ENCODE data around the gene TMEM37.

TMEM37 gene

DNA sequence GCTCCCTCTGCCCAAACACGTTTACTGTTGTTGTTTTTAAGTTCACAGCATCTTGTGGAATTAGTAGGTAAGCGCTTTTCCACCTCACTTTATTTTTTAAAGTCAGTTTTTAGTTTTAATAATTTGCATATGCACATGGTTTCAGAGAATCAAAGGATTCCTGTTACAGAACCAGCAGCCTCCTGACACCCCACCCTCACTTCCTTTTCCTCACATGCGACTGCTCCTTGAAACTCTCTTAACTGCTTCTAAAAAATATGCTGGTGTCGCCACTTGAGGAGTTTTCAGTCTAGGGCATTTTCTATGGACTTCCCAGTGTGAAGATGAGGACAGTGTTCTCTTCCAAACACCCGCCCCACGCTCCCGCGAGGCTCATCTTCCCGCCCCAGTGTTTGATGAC is 14.4 kb downstream of the TMEM37 start:
- DNase-seq (ENCODE audit: low read depth, low spot score): no peak
- H3K4me3 ChIP-seq (ENCODE audit: low read length): no peak overlapping the region

GRCh38 chr2:119448427-119449141 is 16.9 kb downstream of the TMEM37 start:
- no peak for DNase-seq (ENCODE audit: low read depth, low spot score)
- no peak overlapping the region for H3K4me3 ChIP-seq (ENCODE audit: low read length)

DNA sequence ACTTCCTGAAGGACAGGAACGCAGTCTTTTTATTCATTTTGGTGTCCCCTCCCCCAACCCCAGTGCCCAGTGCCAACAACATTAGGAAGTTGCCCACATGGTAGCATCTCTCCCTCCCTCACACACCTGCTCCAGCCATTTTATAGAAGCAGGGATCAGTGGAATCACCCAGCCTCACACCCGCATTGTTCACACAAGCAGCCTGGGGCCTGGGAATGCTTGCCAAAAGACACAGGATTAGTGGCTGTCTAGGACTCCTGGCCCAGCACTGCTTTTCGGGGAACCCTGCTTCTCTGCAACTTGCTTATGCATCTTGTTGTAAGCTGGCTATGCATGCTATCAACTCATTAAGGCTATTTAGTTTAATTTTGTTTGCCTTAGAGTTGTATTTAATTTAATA is 17.9 kb downstream of the TMEM37 start:
- no peak for DNase-seq (ENCODE audit: low read depth, low spot score)
- H3K4me3 ChIP-seq (ENCODE audit: low read length): no peak overlapping the region

DNA sequence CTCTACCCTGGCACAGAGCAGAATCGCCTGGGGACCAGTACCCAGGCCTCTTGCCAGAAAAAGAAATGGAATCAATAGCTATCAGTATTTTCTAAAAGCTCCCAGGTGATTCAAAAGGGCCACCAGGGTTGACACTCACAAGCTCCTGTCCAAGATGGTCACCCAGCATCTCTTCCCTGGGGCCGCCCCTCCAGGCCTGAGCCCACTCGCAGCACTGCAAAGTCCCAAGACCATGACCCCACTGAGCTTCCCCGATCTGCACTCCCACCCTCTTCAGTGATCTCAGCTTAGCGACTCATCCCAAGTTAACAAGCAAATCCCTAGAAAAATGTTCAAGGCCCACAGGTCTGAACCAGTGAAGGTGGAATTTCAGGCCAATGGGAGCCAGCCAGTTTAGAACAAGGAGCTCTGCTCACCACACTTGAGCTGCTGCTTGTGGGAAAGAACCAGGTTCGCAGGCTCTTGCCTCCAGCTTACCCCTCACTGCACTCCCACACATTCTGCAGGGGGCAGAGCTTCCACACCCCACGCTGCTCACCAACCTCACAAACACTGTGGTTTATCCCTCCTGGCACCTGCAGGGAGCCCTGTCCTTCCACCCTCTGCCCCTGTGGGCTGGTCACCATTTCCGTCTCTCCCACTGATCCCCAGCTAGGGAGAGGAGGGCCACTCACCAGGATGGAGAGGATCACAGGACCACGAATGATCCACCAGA is 19.8 kb downstream of the TMEM37 start:
- no peak for DNase-seq (ENCODE audit: low read depth, low spot score)
- H3K4me3 ChIP-seq (ENCODE audit: low read length): no peak overlapping the region

DNA sequence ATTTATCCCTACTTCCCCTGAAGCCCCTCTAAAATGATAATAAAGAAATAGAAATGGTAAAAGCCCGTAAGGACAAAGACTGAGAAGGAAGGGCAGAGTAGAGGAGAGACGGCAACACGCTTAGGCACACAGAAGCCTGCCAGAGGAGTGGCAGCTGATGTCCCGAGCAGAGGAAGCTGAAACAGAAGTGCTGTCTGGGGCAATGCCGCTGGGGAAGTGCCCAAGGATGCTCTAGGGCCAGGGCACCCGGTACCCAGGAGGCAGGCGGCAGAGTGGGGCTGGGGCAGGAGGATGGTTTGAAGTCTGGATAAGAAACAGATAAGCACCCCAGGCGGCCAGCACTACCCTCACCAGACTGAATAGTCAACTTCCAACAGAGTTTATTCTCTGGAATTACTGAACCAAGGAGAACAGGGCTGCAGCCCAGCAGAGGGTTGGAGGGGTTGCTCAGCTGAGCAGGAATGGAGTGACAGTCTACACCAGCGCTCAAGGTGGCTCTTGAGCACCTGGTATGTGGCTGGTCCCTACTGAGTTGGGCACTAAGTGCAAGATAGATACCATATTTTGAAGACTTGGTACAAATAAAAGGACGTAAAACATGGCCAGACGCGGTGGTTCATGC is 22.4 kb downstream of the TMEM37 start:
- H3K4me3 ChIP-seq (ENCODE audit: low read length): no peak overlapping the region
- no peak for DNase-seq (ENCODE audit: low read depth, low spot score)

- H3K4me3 ChIP-seq (ENCODE audit: low read length): no peak overlapping the region
- no peak for DNase-seq (ENCODE audit: low read depth, low spot score)
Measured at GRCh38 chr2:119455066-119455718, 23.5 kb downstream of the TMEM37 start.

DNA sequence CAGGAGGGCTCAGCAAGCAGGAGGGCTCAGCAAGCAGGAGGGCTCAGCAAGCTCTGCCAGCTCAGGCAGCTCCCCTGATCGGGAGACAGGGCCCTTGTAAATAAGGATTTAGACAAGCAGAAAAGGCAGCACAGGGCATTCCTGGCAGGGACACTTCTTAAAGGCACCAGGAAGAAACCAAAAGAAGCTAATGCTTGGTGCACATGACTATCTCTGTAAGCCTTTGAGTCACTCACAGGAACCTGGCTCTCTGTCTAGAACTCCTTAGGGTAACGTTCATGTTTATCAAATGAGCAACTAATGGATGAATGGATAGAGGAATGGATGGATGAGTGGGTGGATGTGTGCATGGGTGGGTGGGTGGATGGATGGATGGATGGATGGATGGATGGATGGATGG is 28.4 kb downstream of the TMEM37 start:
- H3K4me3 ChIP-seq (ENCODE audit: low read length): no peak overlapping the region

GRCh38 chr2:119461811-119462210 is 30.2 kb downstream of the TMEM37 start:
- DNase-seq (ENCODE audit: low read depth, low spot score): no peak
- no peak overlapping the region for H3K4me3 ChIP-seq (ENCODE audit: low read length)

More for the DNA sequence above, 28.4 kb downstream of the TMEM37 start:
- DNase-seq (ENCODE audit: low read depth, low spot score): no peak

DNA sequence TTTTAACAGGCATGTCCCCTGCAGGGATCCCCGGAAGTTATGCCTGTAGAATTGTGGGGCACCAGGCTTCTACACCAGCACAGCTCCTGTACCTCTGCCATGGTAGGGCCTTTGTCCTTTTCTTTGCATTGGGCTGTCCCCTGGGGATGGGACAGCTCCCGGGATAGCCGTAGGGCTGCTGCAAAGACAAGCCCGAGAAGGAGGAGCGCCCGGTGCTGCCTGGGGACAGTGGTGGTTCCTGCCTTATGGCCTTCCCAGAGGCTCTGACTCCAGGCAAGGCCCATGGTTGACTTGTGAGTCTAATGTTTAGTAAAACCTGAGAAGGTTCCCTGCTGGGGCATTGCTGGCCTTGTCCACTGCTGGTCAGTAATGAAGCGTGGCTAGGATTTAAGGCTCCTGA is 30.9 kb downstream of the TMEM37 start:
- no peak for DNase-seq (ENCODE audit: low read depth, low spot score)
- no peak overlapping the region for H3K4me3 ChIP-seq (ENCODE audit: low read length)

DNA sequence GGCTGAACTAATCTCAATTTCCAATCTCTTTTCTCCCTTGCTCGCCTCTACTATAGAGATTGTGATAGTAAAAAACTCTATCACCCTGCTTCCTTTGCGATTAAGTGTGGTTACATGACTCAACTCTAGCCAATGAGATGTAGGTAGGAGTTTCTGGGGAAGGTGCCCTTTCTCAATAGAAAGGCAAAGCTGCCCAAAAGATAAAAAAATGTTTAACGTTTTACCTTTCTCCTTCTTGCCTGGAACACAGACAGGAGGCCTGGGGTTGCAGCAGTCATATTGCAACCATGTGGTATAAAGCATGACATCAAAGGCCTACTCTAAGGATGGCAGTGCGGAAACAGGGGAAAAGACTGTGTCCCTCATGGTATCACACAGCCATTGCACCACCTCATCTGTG is 31.5 kb downstream of the TMEM37 start:
- no peak for DNase-seq (ENCODE audit: low read depth, low spot score)
- H3K4me3 ChIP-seq (ENCODE audit: low read length): no peak overlapping the region

- DNase-seq (ENCODE audit: low read depth, low spot score): no peak
- no peak overlapping the region for H3K4me3 ChIP-seq (ENCODE audit: low read length)
Measured at GRCh38 chr2:119463990-119464389, 32.3 kb downstream of the TMEM37 start.

DNA sequence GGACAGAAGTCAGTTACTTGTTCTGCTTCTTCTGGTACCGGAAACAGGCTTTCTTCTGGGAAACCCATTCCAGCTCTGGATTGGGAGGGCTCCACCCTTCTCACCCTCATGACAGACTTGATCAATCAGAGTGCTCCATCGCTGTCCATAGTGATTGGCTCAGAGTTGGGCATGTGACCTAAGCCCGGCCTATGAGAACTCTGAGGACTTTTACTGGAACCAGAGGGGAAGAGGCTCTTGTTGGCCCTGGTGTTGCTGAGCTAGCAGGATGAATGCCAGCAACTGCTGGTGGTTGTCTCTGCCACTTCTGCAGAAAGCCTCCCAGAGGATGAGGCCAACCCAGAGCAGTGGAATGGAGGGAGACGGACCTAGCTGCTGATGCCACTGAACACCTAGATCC is 33.3 kb downstream of the TMEM37 start:
- DNase-seq (ENCODE audit: low read depth, low spot score): no peak
- no peak overlapping the region for H3K4me3 ChIP-seq (ENCODE audit: low read length)

DNA sequence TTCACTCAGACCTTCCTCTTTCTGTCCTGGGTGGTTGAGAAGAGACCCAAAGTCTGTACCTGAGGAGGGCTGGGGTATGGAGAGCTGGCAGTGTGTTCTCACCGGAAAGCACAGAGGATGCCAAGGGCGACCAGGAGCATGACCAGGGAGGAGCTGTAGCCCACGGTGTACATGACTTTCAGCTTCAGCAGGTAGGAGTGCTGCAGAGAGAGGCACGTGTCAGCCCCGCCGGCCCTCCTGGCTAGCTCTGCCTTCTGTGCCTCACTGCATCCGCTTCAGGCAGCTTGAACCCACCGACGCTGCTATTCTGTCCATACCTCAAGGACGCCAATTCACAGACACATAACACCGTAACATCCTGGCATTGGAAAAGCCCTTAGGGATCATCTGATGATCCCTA is 34.0 kb downstream of the TMEM37 start:
- no peak for DNase-seq (ENCODE audit: low read depth, low spot score)
- H3K4me3 ChIP-seq (ENCODE audit: low read length): no peak overlapping the region

DNA sequence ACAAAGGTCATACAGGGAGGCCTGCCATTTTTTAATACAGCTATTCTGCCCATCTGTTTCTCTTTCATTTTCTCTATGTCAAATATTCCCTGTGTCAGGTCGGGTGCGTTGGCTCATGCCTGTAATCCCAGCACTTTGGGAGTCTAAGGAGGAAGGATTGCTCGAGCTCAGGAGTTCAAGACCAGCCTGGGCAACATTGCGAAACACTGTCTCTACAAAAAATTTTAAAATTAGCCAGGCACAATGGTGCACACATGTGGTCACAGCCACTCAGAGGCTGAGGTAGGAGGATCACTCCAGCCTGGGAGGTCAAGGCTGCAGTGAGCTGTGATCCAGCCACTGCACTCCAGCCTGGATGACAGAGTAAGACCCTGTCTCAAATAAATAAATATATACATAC is 34.7 kb downstream of the TMEM37 start:
- no peak for DNase-seq (ENCODE audit: low read depth, low spot score)
- H3K4me3 ChIP-seq (ENCODE audit: low read length): no peak overlapping the region

- H3K4me3 ChIP-seq (ENCODE audit: low read length): no peak overlapping the region
- DNase-seq (ENCODE audit: low read depth, low spot score): no peak
Measured at GRCh38 chr2:119468154-119468955, 36.7 kb downstream of the TMEM37 start.

DNA sequence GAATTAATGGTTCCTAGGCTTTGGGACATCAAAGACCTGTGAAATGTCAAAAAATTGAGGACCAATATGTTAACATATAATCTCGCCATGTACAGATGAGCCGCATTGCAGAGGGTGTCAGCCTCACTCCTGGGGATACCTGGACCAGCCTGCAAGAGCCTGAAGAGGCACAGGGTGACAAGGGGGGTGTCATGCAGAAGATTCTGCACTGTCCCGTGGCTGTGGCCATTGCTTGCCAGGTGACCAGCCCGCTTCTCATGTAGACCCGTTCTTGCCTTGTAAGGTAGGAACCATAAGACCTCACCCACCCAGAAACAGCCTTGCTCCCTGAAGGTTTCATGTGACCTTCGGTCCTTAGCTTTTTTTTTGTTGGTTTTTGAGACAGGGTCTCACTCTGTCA is 37.5 kb downstream of the TMEM37 start:
- no peak for DNase-seq (ENCODE audit: low read depth, low spot score)
- no peak overlapping the region for H3K4me3 ChIP-seq (ENCODE audit: low read length)

DNA sequence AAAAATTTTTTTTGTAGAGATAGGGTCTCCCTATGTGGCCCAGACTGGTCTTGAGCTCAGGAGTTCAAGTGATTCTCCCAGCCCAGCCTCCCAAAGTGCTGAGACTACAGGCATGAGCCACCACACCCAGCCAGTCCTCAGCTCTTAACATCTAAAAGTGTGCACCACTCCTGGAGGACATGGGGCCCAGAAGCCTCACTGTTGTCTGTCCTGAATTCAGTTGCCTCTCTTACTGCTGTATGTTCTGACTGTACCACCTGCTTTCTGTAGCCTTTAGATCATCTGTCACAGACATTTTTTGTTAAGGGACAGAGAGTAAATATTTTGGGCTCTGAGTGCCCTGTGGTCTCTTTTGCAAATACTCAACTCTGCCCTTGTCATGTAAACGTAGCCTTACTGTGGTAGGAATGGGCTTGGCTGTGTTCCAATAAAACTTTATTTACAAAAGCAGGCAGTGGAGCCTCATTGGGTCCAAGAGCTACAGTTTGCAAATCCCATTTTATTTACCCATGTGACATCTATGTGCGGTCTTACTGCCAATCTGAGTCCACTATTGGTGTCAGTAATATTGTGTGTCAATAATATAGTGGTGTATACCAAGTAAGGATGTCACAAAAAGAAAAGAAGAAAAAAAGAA is 38.1 kb downstream of the TMEM37 start:
- no peak overlapping the region for H3K4me3 ChIP-seq (ENCODE audit: low read length)
- no peak for DNase-seq (ENCODE audit: low read depth, low spot score)

DNA sequence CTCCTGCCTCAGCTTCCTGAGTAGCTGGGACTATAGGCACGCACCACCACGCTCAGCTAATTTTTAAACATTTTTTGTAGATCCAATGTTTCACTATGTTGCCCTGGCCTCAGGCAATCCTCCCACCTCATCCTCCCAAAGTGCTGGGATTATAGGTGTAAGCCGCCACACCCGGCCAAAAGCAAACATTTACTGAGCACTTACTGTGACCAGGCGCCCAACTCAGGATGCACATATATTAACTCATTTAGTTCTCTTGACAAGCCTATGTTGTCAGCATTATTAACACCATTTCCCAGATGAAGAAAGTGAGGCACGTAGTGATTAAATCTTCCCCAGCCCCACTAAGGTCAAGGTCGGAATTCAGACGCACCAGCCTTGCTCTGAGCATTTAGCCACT is 41.1 kb downstream of the TMEM37 start:
- DNase-seq (ENCODE audit: low read depth, low spot score): no peak
- no peak overlapping the region for H3K4me3 ChIP-seq (ENCODE audit: low read length)
